Measurements from ENCODE around the gene GDF7.
"Not testable (repeated sequence)": the region's sequence is repeated elsewhere in the genome, so short reads cannot be mapped to it uniquely, and the experiment has no call there.

DNA sequence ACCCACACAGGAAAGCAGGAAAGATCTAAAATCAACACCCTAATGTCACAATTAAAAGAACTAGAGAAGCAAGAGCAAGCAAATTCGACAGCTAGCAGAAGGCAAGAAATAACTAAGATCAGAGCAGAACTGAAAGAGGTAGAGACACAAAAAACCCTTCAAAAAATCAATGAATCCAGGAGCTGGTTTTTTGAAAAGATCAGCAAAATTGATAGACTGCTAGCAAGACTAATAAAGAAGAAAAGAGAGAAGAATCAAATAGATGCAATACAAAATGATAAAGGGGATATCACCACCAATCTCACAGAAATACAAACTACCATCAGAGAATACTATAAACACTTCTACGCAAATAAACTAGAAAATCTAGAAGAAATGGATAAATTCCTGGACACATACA is 47.5 kb downstream of the GDF7 start:
- not testable (repeated sequence) for TF ChIP-seq CTCF (IDR thresholded peaks at IDR 0.05; ENCODE audit: borderline replicate concordance, extremely low read depth, low read length, poor library complexity, severe bottlenecking); EZH2 (IDR thresholded peaks at IDR 0.05; ENCODE audit: borderline replicate concordance, low read depth, low read length, severe bottlenecking)
